ENCODE measurements around the gene OR7G1. TPM values are rescaled to one million over a fixed set of nuclear protein-coding genes. Genes with fewer than 3 reads are reported as not detected.

Gene OR7G1
- total RNA-seq, 4 donors from 2014 or later, result not detected

GRCh38 chr19:9150650-9151049, 35.1 kb upstream of the OR7G1 start:
- no peak for TF ChIP-seq CTCF (IDR thresholded peaks at IDR 0.05; ENCODE audit: low read depth)

- no peak for TF ChIP-seq CTCF (IDR thresholded peaks at IDR 0.05; ENCODE audit: low read depth)
Observed at GRCh38 chr19:9149997-9150396, 34.4 kb upstream of the OR7G1 start.

- TF ChIP-seq CTCF (IDR thresholded peaks at IDR 0.05; ENCODE audit: low read depth), result no peak
Observed at GRCh38 chr19:9148697-9149096, 33.1 kb upstream of the OR7G1 start.

GRCh38 chr19:9146882-9147281, 31.3 kb upstream of the OR7G1 start:
- no peak for TF ChIP-seq CTCF (IDR thresholded peaks at IDR 0.05; ENCODE audit: low read depth)

GRCh38 chr19:9144920-9145319, 29.4 kb upstream of the OR7G1 start:
- no peak for TF ChIP-seq CTCF (IDR thresholded peaks at IDR 0.05; ENCODE audit: low read depth)

- no peak for TF ChIP-seq CTCF (IDR thresholded peaks at IDR 0.05; ENCODE audit: low read depth)
Observed at GRCh38 chr19:9140159-9140874, 24.8 kb upstream of the OR7G1 start, which contains the start of gene ZNF317. ZNF317 (plus strand) TSS chr19:9140397; CDS start chr19:9156017, 15,620 bp downstream.

- TF ChIP-seq CTCF (IDR thresholded peaks at IDR 0.05; ENCODE audit: low read depth), result no peak
Observed at GRCh38 chr19:9139609-9140158, 24.1 kb upstream of the OR7G1 start.
